ENCODE results near the gene TSPAN4.

DNA sequence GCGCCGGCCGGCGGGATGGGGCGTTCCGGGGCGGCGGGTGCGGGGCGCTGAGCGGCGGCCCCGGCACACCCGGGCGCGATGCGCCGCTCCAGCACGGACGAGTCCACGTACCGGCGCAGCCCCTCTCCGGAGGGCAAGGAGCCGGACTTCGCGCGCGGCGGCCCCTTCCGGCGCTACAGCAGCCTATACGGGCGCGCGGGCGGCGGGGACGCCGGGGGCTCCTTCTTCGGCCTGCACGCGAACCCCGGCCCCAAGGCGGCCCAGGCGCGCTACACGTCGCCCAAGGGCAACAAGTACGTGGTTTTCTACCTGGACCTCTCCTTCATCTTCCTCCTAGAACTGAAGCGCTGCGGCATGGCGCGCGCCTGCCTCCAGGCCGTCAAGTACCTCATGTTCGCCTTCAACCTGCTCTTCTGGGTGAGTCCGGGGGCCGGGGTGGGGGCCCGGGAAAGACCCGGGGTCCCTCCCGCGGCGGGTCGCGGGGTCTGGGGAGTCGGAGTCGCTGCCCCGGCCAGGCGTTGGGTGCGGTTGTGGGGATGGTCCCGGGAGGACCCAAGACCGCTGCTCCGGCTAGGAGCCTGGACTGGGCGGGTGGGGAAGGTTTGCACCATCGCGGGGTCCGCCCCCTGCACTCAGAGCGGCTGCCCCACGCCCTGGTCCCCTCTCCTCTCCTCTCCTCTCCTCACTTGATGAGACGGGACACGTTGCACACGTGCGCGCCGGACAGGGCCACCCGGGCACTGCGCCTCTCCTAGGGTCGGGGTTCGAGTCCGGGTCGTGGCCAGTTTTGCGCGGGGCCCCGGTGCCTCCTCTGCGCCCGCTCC lies 7.5 kb downstream of the TSPAN4 start:
- TF ChIP-seq POLR2A (IDR thresholded peaks at IDR 0.05) (no peak), CTCF (IDR thresholded peaks at IDR 0.05) (no peak), EP300 (IDR thresholded peaks at IDR 0.05) (no peak)

All from tibial nerve (tissue), 4 donors.